DMS 273 (cell line): ENCODE data around the gene PARPBP.
"Not testable (repeated sequence)": the region's sequence is repeated elsewhere in the genome, so short reads cannot be mapped to it uniquely, and the experiment has no call there.

Experiments used
- DNase-seq: peaks from one replicate; lab custom pipeline; 2025; ENCODE audit not compliant: unreplicated experiment; lab: John Stamatoyannopoulos, UW

Gene PARPBP

GRCh38 chr12:102147062-102147587 lies 27.1 kb downstream of the PARPBP start:
- not testable (repeated sequence) for DNase-seq

- not testable (repeated sequence) for DNase-seq
Measured at GRCh38 chr12:102155206-102155605, 35.2 kb downstream of the PARPBP start.

GRCh38 chr12:102163383-102163782 lies 43.4 kb downstream of the PARPBP start:
- no peak for DNase-seq

GRCh38 chr12:102167821-102168604 lies 48.0 kb downstream of the PARPBP start:
- DNase-seq, result no peak

GRCh38 chr12:102169922-102170621 lies 50.1 kb downstream of the PARPBP start:
- DNase-seq, result peak; percentile 49

- no peak for DNase-seq
Measured at GRCh38 chr12:102171951-102172350, 52.0 kb downstream of the PARPBP start.

- no peak for DNase-seq
Measured at GRCh38 chr12:102172436-102172835, 52.5 kb downstream of the PARPBP start.

- no peak for DNase-seq
Measured at GRCh38 chr12:102174117-102174516, 54.1 kb downstream of the PARPBP start.

- no peak for DNase-seq
Measured at GRCh38 chr12:102174761-102175160, 54.8 kb downstream of the PARPBP start.

- no peak for DNase-seq
Measured at GRCh38 chr12:102182635-102183034, 62.7 kb downstream of the PARPBP start.

GRCh38 chr12:102195826-102196225 lies 75.8 kb downstream of the PARPBP start:
- no peak for DNase-seq

GRCh38 chr12:102197789-102198188 lies 77.8 kb downstream of the PARPBP start, which contains the start of gene PMCH:
PMCH (minus strand) TSS chr12:102197833; CDS start chr12:102197770, 63 bp downstream.
- no peak for DNase-seq

- no peak for DNase-seq
Measured at GRCh38 chr12:102201436-102202061, 81.6 kb downstream of the PARPBP start.

- DNase-seq, result no peak
Measured at GRCh38 chr12:102202556-102202955, 82.6 kb downstream of the PARPBP start.

GRCh38 chr12:102204025-102204424 lies 84.0 kb downstream of the PARPBP start:
- no peak for DNase-seq

- no peak for DNase-seq
Measured at GRCh38 chr12:102215992-102216691, 96.2 kb downstream of the PARPBP start.

- DNase-seq, result no peak
Measured at GRCh38 chr12:102220736-102221135, 100.8 kb downstream of the PARPBP start.

- DNase-seq, result no peak
Measured at GRCh38 chr12:102227954-102228353, 108.0 kb downstream of the PARPBP start.

GRCh38 chr12:102232036-102232435 lies 112.1 kb downstream of the PARPBP start:
- no peak for DNase-seq

GRCh38 chr12:102232446-102232845 lies 112.5 kb downstream of the PARPBP start:
- DNase-seq, result no peak

GRCh38 chr12:102234599-102234998 lies 114.6 kb downstream of the PARPBP start:
- no peak for DNase-seq
